Measurements from ENCODE around the gene CHIC1.
"Not testable (repeated sequence)": the region's sequence is repeated elsewhere in the genome, so short reads cannot be mapped to it uniquely, and the experiment has no call there.

Gene CHIC1

DNA sequence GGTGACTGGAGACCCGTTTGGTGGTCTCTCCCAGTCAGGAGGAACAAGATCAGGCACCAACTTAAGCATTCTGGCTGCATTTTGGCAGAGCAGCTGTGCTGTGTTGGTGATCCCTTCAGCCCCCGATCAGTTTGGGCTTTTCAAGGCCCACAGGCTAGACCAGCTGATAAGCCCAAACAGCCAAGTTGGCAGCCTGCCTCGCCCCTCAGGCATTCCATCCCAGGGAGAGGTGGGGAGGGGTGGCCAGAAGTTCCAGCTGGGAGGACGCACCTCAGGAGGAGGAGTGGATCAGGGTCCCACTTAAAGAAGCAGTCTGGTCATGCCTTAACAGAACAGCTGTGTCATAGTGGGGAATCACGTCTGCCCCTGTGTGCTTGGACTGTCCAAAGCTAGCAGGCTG lies 105.8 kb downstream of the CHIC1 start (continued):
- no peak for TF ChIP-seq CREB5 (CRISPR knock-in tag; IDR thresholded peaks at IDR 0.05; ENCODE audit: low read depth)
- TF ChIP-seq POU6F1 (CRISPR knock-in tag; IDR thresholded peaks at IDR 0.05; ENCODE audit: borderline replicate concordance, low read depth) = no peak
- no peak for TF ChIP-seq RARB (CRISPR knock-in tag; IDR thresholded peaks at IDR 0.05)
- no peak for TF ChIP-seq ZC3H10 (CRISPR knock-in tag; IDR thresholded peaks at IDR 0.05)
- TF ChIP-seq SNAI2 (CRISPR knock-in tag; IDR thresholded peaks at IDR 0.05) = no peak

GRCh38 chrX:73681408-73681807 lies 118.4 kb downstream of the CHIC1 start:
- TF ChIP-seq TOX (CRISPR knock-in tag; IDR thresholded peaks at IDR 0.05; ENCODE audit: borderline replicate concordance) = no peak
- no peak for TF ChIP-seq ZNF8 (CRISPR knock-in tag; IDR thresholded peaks at IDR 0.05)
- ATAC-seq = no peak

DNA sequence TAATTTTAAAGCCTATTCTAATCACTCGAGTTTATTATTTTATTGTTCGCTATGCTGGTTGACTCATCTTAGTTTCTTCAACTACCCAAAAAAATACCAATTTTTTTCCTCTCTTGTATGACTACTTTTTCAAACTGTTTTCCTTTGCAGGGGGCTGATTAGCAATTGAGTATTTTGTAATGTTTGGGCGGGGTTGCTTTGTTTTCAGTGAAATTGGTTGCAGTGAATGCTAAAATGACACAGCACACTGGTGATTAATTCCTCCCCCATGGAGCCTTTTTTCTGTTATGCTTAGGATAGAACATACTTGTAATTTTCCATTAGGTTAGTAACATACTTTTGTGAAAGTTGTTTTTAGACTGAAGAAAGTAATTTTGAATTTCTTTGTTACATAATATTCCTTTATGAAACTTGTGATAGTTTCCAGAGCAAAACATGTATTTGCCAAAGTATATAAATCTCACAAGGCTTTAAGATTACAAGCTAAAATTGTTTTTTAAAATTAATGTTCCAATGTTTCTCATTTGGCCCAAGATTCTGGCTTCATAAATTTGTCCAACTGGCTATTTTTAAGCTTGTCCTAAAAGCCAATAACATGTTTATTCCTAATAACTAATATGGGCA lies 120.4 kb downstream of the CHIC1 start:
- no peak for ATAC-seq
- no peak for TF ChIP-seq TCF4 (CRISPR knock-in tag; IDR thresholded peaks at IDR 0.05; ENCODE audit: borderline replicate concordance)
- TF ChIP-seq POU6F1 (CRISPR knock-in tag; IDR thresholded peaks at IDR 0.05; ENCODE audit: borderline replicate concordance, low read depth) = no peak

DNA sequence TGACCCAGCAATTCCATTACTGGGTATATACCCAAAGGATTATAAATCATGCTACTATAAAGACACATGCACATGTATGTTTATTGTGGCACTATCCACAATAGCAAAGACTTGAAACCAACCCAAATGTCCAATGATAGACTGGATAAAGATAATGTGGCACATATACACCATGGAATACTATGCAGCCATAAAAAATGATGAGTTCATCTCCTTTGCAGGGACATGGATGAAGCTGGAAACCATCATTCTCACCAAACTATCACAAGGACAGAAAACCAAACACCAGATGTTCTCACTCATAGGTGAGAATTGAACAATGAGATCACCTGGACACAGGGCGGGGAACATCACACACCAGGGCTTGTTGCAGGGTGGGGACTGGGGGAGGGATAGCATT lies 144.0 kb downstream of the CHIC1 start:
- not testable (repeated sequence) for ATAC-seq

DNA sequence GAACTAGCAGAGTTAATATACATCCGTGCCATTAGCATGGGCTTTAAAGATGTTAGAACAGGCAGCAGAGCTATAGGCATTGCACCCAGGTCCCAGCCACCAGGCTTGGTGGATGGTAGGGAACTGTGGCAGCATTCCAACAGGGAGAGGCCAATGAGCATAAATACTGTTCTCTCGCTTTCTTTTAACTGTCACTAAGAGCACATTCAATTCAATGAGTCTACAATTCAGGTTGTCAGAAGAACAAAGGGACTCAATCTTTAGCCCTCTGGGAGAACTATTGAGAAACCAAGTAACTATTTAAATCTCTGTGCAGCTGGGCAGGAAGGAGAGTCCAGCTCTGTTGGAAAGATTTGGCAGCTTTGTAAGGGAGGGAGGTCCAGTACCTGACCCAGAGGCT lies 165.6 kb downstream of the CHIC1 start:
- TF ChIP-seq ZNF8 (CRISPR knock-in tag; IDR thresholded peaks at IDR 0.05) (no peak), ISL1 (CRISPR knock-in tag; IDR thresholded peaks at IDR 0.05) (no peak), POU6F1 (CRISPR knock-in tag; IDR thresholded peaks at IDR 0.05; ENCODE audit: borderline replicate concordance, low read depth) (no peak), ZNF70 (CRISPR knock-in tag; IDR thresholded peaks at IDR 0.05) (no peak), TSHZ2 (CRISPR knock-in tag; IDR thresholded peaks at IDR 0.05) (no peak), CSDC2 (CRISPR knock-in tag; IDR thresholded peaks at IDR 0.05) (no peak), ZFP30 (CRISPR knock-in tag; IDR thresholded peaks at IDR 0.05) (no peak), ESRRG (CRISPR knock-in tag; IDR thresholded peaks at IDR 0.05) (no peak), RARB (CRISPR knock-in tag; IDR thresholded peaks at IDR 0.05) (no peak), TOX (CRISPR knock-in tag; IDR thresholded peaks at IDR 0.05; ENCODE audit: borderline replicate concordance) (no peak), ZNF565 (CRISPR knock-in tag; conservative IDR thresholded peaks at IDR 0.05; ENCODE audit: low read depth) (no peak), ZC3H10 (CRISPR knock-in tag; IDR thresholded peaks at IDR 0.05) (no peak), PPARA (CRISPR knock-in tag; IDR thresholded peaks at IDR 0.05; ENCODE audit: borderline replicate concordance) (no peak), ARNTL (CRISPR knock-in tag; IDR thresholded peaks at IDR 0.05; ENCODE audit: borderline replicate concordance, low read depth) (no peak), ZFP3 (CRISPR knock-in tag; IDR thresholded peaks at IDR 0.05) (no peak), OSR1 (CRISPR knock-in tag; IDR thresholded peaks at IDR 0.05) (no peak), SNAI2 (CRISPR knock-in tag; IDR thresholded peaks at IDR 0.05) (no peak), TCF4 (CRISPR knock-in tag; IDR thresholded peaks at IDR 0.05; ENCODE audit: borderline replicate concordance) (no peak)
- TF ChIP-seq, protein P1, sequence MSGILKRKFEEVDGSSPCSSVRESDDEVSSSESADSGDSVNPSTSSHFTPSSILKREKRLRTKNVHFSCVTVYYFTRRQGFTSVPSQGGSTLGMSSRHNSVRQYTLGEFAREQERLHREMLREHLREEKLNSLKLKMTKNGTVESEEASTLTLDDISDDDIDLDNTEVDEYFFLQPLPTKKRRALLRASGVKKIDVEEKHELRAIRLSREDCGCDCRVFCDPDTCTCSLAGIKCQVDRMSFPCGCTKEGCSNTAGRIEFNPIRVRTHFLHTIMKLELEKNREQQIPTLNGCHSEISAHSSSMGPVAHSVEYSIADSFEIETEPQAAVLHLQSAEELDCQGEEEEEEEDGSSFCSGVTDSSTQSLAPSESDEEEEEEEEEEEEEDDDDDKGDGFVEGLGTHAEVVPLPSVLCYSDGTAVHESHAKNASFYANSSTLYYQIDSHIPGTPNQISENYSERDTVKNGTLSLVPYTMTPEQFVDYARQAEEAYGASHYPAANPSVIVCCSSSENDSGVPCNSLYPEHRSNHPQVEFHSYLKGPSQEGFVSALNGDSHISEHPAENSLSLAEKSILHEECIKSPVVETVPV (CRISPR knock-in tag; IDR thresholded peaks at IDR 0.05) = no peak
- TF ChIP-seq, protein P2, sequence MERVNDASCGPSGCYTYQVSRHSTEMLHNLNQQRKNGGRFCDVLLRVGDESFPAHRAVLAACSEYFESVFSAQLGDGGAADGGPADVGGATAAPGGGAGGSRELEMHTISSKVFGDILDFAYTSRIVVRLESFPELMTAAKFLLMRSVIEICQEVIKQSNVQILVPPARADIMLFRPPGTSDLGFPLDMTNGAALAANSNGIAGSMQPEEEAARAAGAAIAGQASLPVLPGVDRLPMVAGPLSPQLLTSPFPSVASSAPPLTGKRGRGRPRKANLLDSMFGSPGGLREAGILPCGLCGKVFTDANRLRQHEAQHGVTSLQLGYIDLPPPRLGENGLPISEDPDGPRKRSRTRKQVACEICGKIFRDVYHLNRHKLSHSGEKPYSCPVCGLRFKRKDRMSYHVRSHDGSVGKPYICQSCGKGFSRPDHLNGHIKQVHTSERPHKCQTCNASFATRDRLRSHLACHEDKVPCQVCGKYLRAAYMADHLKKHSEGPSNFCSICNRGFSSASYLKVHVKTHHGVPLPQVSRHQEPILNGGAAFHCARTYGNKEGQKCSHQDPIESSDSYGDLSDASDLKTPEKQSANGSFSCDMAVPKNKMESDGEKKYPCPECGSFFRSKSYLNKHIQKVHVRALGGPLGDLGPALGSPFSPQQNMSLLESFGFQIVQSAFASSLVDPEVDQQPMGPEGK (CRISPR knock-in tag; IDR thresholded peaks at IDR 0.05; ENCODE audit: borderline replicate concordance) = no peak
- ATAC-seq = no peak

Data from SK-N-SH treated with all-trans-retinoic acid at 6 μM for 48 hours (cell line).